Left lung (tissue), 10 donors: Measurements from ENCODE around the gene KIAA0753. TPM values are rescaled to one million over a fixed set of nuclear protein-coding genes. Genes with fewer than 3 reads are reported as not detected.
A peak's percentile ranks its signal among the peaks of the same experiment; 100 is the strongest.

ENCODE experiments used
- ATAC-seq: fragments of 200-7000 bp; cut with Tn5 transposase; one replicate; pipeline ENCODE4 v1.9.1; 2020; ENCODE audit warnings: moderate library complexity
- DNase-seq, 4 donors: peaks; one replicate each; pipeline ENCODE4 v3.0.0-alpha.2; 2013 to 2020
- H3K27ac ChIP-seq, 2 donors: fragments of 200-600 bp; sonication (generic) in 1 of 2; one replicate each; pipeline versions ENCODE4 v1.5.0 to v1.8.0; 2020 to 2021
- H3K27me3 ChIP-seq, 2 donors: fragments of 200-600 bp; sonication (generic) in 1 of 2; one replicate each; pipeline versions ENCODE4 v1.5.0 to v1.8.0; 2020 to 2021
- H3K36me3 ChIP-seq, 2 donors: fragments of 200-600 bp; sonication (generic) in 1 of 2; one replicate each; pipeline versions ENCODE4 v1.5.0 to v1.8.0; 2020 to 2021
- H3K4me1 ChIP-seq, 2 donors: fragments of 200-600 bp; one replicate each; pipeline ENCODE4 v1.8.0; 2021
- H3K4me3 ChIP-seq, 2 donors: fragments of 200-600 bp; sonication (generic) in 1 of 2; one replicate each; pipeline versions ENCODE4 v1.5.0 to v1.8.0; 2020 to 2021; ENCODE audit warnings: mild to moderate bottlenecking in 1 of 2
- H3K9me3 ChIP-seq, 2 donors: fragments of 200-600 bp; sonication (generic) in 1 of 2; one replicate each; pipeline versions ENCODE4 v1.5.0 to v1.8.0; 2020 to 2021
- CTCF ChIP-seq, 2 donors: fragments of 200-600 bp; sonication (generic) in 1 of 2; IDR thresholded peaks; one replicate each; pipeline versions ENCODE4 v1.5.0 to v1.8.0; 2021; ENCODE audit warnings: antibody characterized with exemption in 2 of 2
- intact Hi-C, 2 donors: fragments of 100-400 bp; cut with DNase I; formaldehyde crosslinking; loops; one replicate each; pipeline versions ENCODE4 v1.11.2 to v1.14.2; 2022
- polyA plus RNA-seq, 6 donors: library from polyadenylated mRNA; unstranded; fragments of 120-200 nt; gene quantifications; one replicate each; pipeline ENCODE4 v1.2.1, GENCODE V29; 2013; ENCODE audit not compliant: insufficient read length in 6 of 6
- total RNA-seq, 2 donors: library from RNA; stranded (reverse); fragmentation: NEBNext Ultra II Directional; extraction: Animal tissue kit (Norgen Biotek cat#: 25700); gene quantifications; one replicate each; pipeline ENCODE4 v1.2.1, GENCODE V29; 2021
- donor health status: DM: no; HTN: yes; CAD: no.
- donor health status: DM: no; HTN: no; CAD: no.

Gene KIAA0753
- total and polyA plus RNA-seq, 8 donors: 15.8 to 46.7 (median 37.4) TPM

DNA sequence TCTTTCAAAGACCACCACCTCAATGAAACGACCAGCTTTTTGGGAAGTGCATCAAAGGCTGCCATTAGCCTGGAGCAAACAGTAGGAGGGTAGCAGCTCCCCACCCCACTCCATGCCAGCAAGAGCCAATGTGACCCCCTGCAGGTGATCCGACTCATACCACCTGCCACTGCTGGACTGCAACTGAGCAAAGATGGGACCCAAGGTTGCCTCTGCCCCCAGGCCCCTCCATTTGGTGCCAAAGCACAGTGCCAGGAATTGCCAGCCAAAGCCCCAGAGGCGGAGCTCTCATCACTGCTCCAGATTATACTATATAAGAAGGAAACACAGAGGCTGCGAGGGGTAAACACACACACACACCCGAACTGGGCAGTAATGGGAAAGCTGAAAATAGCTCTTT lies 92.5 kb downstream of the KIAA0753 start:
- Histone ChIP-seq H3K4me1 (peaks cover 0 to 16% of the 10 kb centered on the region in 2 donors), H3K36me3 (no peaks in the 10 kb centered on the region), H3K4me3 (no peak overlapping the region), H3K9me3 (no peaks in the 10 kb centered on the region), H3K27ac (no peak overlapping the region), H3K27me3 (no peaks in the 10 kb centered on the region)
- peak in 1 of 4 donors; percentile 17 for DNase-seq
- intact Hi-C loops: no loop called here
- no peak for ATAC-seq
- TF ChIP-seq CTCF (IDR thresholded peaks at IDR 0.05): no peak

DNA sequence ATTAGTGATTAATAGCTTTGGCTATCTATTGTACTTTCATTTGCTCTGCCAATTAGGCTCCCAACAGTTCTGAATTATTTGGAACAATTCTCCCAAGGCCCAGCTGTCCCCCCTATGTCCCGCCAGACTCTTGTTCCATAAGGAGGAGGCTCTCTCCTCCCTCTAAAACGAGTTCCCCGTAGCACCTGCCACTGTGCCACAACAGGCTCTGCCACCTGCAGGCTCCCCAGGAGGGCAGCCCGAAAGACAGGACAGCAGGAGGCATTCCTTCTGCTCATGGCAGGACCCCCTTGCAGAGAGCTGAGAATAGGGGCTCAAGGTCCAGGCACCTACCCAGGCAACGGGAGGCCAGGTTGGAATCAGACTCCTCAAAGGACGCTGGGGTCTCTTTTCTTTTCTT lies 93.2 kb downstream of the KIAA0753 start:
- peaks cover 0 to 16% of the 10 kb centered on the region in 2 donors for H3K4me1 ChIP-seq
- no peak for TF ChIP-seq CTCF (IDR thresholded peaks at IDR 0.05)
- no peak overlapping the region for H3K4me3 ChIP-seq
- no peak overlapping the region for H3K27ac ChIP-seq
- H3K27me3 ChIP-seq: no peaks in the 10 kb centered on the region
- intact Hi-C loops: no loop called here
- H3K9me3 ChIP-seq: no peaks in the 10 kb centered on the region
- no peak for DNase-seq
- ATAC-seq: no peak
- no peaks in the 10 kb centered on the region for H3K36me3 ChIP-seq

- intact Hi-C loops: no loop called here
- Histone ChIP-seq H3K27ac (no peak overlapping the region), H3K4me1 (peaks cover 0 to 16% of the 10 kb centered on the region in 2 donors), H3K9me3 (no peaks in the 10 kb centered on the region), H3K27me3 (no peaks in the 10 kb centered on the region), H3K4me3 (no peak overlapping the region), H3K36me3 (no peaks in the 10 kb centered on the region)
- no peak for DNase-seq
- ATAC-seq: no peak
- no peak for TF ChIP-seq CTCF (IDR thresholded peaks at IDR 0.05)
These were observed 94.3 kb downstream of the KIAA0753 start for GRCh38 chr17:6546069-6546718.

GRCh38 chr17:6545291-6545690 lies 95.2 kb downstream of the KIAA0753 start:
- no peaks in the 10 kb centered on the region for H3K9me3 ChIP-seq
- H3K36me3 ChIP-seq: no peaks in the 10 kb centered on the region
- intact Hi-C loops: no loop called here
- no peaks in the 10 kb centered on the region for H3K27me3 ChIP-seq
- TF ChIP-seq CTCF (IDR thresholded peaks at IDR 0.05): no peak
- no peak for ATAC-seq
- no peak overlapping the region for H3K4me3 ChIP-seq
- DNase-seq: no peak
- H3K4me1 ChIP-seq: peaks cover 0 to 16% of the 10 kb centered on the region in 2 donors
- no peak overlapping the region for H3K27ac ChIP-seq

- Histone ChIP-seq H3K36me3 (no peaks in the 10 kb centered on the region), H3K9me3 (peaks cover 0 to 2% of the 10 kb centered on the region in 2 donors), H3K4me3 (no peak overlapping the region), H3K27ac (no peak overlapping the region), H3K4me1 (peaks cover 0 to 10% of the 10 kb centered on the region in 2 donors), H3K27me3 (no peaks in the 10 kb centered on the region)
- TF ChIP-seq CTCF (IDR thresholded peaks at IDR 0.05): no peak
- intact Hi-C loops: no loop called here
- ATAC-seq (no peak), DNase-seq (no peak)
These were observed 96.5 kb downstream of the KIAA0753 start for GRCh38 chr17:6544011-6544370.
